ENCODE data around the gene SLC1A2.

Gene SLC1A2

GRCh38 chr11:35262735-35263134, 156.6 kb downstream of the SLC1A2 start:
- no peak for FAIRE-seq

GRCh38 chr11:35262056-35262455, 157.3 kb downstream of the SLC1A2 start:
- no peak for FAIRE-seq

GRCh38 chr11:35261197-35261596, 158.2 kb downstream of the SLC1A2 start:
- FAIRE-seq: no peak

- no peak for FAIRE-seq
Measured at GRCh38 chr11:35260342-35260985, 158.9 kb downstream of the SLC1A2 start.

GRCh38 chr11:35259529-35259928, 159.8 kb downstream of the SLC1A2 start:
- no peak for FAIRE-seq

- FAIRE-seq: no peak
Measured at GRCh38 chr11:35257281-35257680, 162.1 kb downstream of the SLC1A2 start.

- no peak for FAIRE-seq
Measured at GRCh38 chr11:35256296-35256695, 163.1 kb downstream of the SLC1A2 start.

- no peak for FAIRE-seq
Measured at GRCh38 chr11:35255514-35255913, 163.8 kb downstream of the SLC1A2 start.

GRCh38 chr11:35253237-35253636, 166.1 kb downstream of the SLC1A2 start:
- FAIRE-seq: no peak

GRCh38 chr11:35250621-35251020, 168.7 kb downstream of the SLC1A2 start:
- no peak for FAIRE-seq

GRCh38 chr11:35250192-35250591, 169.2 kb downstream of the SLC1A2 start:
- no peak for FAIRE-seq

GRCh38 chr11:35248558-35249323, 170.6 kb downstream of the SLC1A2 start:
- FAIRE-seq: no peak

- no peak for FAIRE-seq
Measured at GRCh38 chr11:35247863-35248262, 171.5 kb downstream of the SLC1A2 start.

- no peak for FAIRE-seq
Measured at GRCh38 chr11:35247428-35247827, 171.9 kb downstream of the SLC1A2 start.

GRCh38 chr11:35246745-35247144, 172.6 kb downstream of the SLC1A2 start:
- no peak for FAIRE-seq

GRCh38 chr11:35245786-35246185, 173.6 kb downstream of the SLC1A2 start:
- no peak for FAIRE-seq

GRCh38 chr11:35245056-35245455, 174.3 kb downstream of the SLC1A2 start:
- no peak for FAIRE-seq

GRCh38 chr11:35243774-35244173, 175.6 kb downstream of the SLC1A2 start:
- FAIRE-seq: no peak

GRCh38 chr11:35242412-35243242, 176.7 kb downstream of the SLC1A2 start:
- FAIRE-seq: no peak

GRCh38 chr11:35241531-35241930, 177.8 kb downstream of the SLC1A2 start:
- no peak for FAIRE-seq

- no peak for FAIRE-seq
Measured at GRCh38 chr11:35241083-35241482, 178.3 kb downstream of the SLC1A2 start.

- FAIRE-seq: no peak
Measured at GRCh38 chr11:35239471-35240075, 179.8 kb downstream of the SLC1A2 start.

- FAIRE-seq: no peak
Measured at GRCh38 chr11:35238882-35239281, 180.5 kb downstream of the SLC1A2 start.

All from TTC549 (cell line).